IPS DF 4.7 (cell line): ENCODE results near the gene NPHP4.

ENCODE experiments used
- DNase-seq: peaks from one replicate; pipeline ENCODE4 v3.0.0-alpha.2; 2013; ENCODE audit warnings: low spot score; ENCODE audit errors: extremely low read depth

NPHP4 gene

DNA sequence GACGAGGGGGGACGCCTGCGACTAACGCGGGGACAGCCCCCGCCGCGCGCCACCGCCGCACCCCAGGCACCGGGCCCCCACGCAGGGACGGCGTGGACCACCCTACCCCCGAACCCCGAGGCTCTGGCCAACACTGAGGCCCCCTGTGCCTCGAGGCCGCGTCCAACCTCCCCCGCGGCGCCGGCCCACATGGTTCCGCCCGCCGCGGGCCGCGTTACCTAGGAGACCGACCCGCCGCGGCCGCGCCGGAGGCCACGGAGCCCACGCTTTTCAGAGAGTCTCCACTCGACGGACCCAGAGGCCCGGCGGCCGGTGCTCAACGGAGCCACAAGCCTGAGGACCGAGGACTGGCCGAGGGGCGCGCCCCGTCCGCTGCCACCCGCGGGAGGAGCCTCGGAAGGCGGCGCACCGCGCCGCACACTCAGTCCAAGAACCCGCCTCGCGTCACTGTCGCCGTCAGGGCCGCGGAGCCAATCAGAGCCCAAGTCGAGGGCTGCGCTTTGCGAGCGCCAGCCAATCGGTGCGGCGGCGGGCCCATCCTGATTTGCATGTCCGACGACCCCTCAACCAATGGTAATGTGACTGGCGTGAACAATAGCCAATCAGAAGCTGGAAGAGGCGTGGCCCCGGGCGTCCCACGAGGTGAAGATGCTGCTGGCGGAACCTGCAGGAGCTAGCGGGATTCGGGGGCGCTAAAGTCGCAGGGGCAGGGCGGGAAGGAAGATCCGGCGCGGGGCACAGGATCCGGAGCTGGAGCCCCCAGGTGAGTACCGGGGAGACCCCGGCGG lies at the start of gene NPHP4:
NPHP4 (minus strand) TSS at position 400 of the 788 bp plus-strand sequence. CDS start 6,136 bp downstream, outside the sequence.
- DNase-seq: peak; percentile 93

DNA sequence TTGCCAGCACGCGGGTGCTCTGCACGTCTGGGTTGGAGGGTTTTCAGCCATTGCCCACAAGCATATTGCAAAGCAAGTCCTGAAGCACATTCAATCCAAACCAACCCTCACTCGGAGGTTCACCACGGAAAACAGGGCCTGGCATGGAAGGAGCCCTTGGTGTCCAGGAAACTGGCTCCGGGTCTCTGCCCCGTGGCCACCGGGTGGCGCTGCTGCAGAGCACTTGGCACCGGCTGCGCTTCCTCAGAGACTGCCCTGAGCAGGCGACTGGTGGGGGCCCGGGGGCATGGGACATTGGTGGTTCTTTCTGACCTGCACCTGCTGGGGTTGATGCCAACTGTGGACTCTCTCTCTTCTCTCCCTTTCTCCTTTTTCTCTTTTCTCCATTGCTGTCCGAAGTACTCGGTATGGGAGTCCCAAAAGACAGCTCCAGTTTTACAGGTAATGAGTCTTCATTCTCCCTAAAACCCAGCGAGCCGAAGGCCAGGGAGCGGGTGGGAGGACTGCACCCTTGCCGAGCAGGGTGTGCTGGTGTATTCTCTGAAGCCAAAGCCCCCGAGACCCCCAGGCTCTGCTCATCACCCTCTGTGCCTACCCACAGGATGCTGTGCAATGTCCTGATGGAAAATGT lies 49.3 kb upstream of the NPHP4 start:
- DNase-seq: no peak

DNA sequence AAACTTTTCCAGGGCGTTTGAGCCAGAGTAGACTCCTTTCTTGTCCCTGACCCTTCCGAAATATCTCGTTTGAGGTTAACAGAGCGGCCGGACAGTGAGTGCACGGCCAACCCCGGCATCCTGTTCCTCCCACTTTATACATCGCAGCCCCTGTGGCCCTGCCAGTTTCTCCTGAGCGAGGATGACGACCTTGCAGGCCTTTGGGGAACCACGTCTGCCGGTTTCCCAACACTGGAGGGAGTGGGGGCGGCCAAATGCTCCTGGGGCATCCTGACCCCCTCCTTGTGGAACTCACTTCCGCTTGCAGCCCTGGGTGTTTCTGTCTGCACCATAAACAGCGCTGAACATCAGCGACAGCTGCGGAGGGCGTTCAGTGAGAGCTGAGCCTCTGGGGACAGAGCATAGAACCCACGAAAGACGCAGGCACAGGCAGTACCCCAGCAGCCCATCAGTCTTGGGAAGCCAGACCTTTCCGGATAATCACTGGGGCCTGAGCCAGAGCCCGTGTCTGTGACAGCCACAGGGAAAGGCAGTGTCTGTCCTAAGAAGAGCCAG lies 48.7 kb upstream of the NPHP4 start:
- no peak for DNase-seq

DNA sequence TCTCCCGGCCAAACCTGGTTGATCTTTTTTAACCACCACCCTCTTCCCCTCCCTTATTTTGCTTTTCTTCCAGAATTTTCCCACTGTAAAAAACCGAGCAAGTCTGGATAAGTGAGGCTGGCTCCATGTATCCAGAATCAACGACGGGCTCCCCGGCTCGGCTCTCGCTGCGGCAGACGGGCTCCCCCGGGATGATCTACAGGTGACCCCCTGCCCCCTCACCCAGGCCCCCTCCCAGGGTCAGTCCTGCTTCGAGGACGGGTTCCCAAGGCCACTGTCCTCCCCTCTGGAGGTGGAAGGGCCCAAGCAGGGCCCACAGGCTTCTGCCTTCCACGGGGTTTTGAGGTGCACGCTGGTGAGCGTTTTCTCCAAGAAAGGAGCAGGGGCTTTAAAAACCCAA lies 48.2 kb upstream of the NPHP4 start:
- DNase-seq: no peak

- no peak for DNase-seq
These were observed 46.8 kb upstream of the NPHP4 start for GRCh38 chr1:6039031-6039430.

DNA sequence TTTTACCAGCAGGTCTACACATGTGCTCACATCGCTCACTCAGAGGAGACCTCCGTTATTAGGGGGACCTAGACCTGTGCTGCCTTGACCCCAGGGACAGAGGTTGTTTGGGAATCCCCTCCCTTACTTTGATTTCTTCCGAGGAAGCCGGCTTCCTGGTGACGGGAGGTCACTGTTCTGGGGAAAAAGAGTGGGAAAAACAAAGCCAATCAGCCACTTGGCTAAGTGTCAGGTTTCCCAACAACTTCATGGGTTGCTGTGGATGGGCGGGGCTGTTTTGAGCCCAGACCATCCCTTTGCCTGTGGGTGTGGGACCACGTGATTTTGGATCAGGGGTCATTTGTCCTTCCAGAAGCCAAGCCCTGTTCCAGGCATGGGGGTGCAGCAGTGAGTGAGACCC lies 46.4 kb upstream of the NPHP4 start:
- no peak for DNase-seq

- DNase-seq: no peak
These were observed 45.1 kb upstream of the NPHP4 start for GRCh38 chr1:6037338-6037762.

GRCh38 chr1:6035719-6036118 lies 43.5 kb upstream of the NPHP4 start:
- DNase-seq: no peak

GRCh38 chr1:6035303-6035702 lies 43.1 kb upstream of the NPHP4 start:
- no peak for DNase-seq

DNA sequence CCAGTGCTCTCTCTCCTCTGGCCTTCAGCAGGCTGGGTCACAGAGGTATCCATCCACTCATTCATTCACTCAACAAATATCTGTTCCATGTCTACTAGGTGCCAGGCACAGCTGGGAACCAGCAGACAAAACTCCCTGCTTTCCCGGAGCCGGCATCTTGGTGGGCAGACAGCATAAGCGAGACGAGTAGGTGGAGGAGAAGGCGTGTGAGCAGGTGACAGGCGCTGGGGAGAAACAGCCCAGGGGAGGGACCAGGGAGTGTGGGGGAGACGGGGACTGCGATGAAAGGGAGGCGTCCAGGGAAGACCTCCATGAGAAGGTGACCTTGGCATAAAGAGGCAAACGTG lies 42.5 kb upstream of the NPHP4 start:
- no peak for DNase-seq

GRCh38 chr1:6033986-6034749 lies 41.9 kb upstream of the NPHP4 start:
- no peak for DNase-seq

DNA sequence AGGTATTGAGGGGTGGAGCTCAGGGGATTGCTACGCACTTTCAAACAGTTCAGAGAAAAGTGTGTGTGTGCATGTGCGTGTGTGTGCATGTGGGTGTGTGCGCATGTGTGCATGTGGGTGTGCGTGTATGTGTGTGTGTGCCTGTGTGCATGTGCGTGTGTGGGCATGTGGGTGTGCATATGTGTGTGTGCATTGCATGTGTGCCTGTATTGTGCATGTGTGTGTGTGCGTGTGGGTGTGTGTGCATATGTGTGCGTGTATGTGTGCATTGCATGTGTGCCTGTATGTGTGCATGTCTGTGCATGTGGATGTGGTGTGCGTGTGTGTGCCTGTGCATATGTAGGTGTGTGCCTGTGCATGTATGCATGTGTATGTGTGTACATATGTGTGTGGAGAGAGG lies 40.9 kb upstream of the NPHP4 start:
- no peak for DNase-seq

GRCh38 chr1:6030547-6031261 lies 38.5 kb upstream of the NPHP4 start:
- DNase-seq: no peak

DNA sequence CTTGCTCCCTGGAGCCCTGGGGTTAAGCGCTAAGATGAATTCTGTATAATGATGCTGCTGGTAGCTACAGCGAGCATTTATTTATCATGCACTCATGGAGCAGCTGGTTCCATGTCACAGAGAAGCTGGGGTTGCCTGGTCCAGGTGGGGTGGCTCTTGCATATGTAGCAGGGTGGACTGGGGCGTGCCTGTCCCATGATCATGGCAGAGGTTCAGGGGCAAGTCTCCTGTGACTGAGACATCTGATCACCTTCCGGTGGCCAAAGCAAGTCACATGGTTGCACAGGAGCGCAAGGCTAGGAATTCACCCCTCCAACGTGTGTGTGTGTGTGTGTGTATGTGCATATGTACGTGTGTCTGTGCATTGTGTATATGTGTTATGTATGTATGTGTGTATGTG lies 37.9 kb upstream of the NPHP4 start:
- DNase-seq: no peak

- DNase-seq: no peak
These were observed 37.1 kb upstream of the NPHP4 start for GRCh38 chr1:6029351-6029750.

- no peak for DNase-seq
These were observed 36.0 kb upstream of the NPHP4 start for GRCh38 chr1:6028042-6028850.

GRCh38 chr1:6027591-6027990 lies 35.4 kb upstream of the NPHP4 start:
- no peak for DNase-seq

GRCh38 chr1:6026095-6026809 lies 34.0 kb upstream of the NPHP4 start:
- DNase-seq: no peak

- DNase-seq: no peak
These were observed 33.3 kb upstream of the NPHP4 start for GRCh38 chr1:6025269-6026094.
